K562 (cell line): Measurements from ENCODE around the gene TADA1.

Experiments
- FOXJ3 ChIP-seq: sonication (generic); formaldehyde crosslinking; IDR thresholded peaks from 2 replicates; pipeline ENCODE4 v1.4.0; 2020; ENCODE audit warnings: mild to moderate bottlenecking, missing genetic modification reagents
- NFYB ChIP-seq: IDR thresholded peaks from 2 replicates; pipeline ENCODE4 v1.6.1; 2011; ENCODE audit warnings: mild to moderate bottlenecking, moderate library complexity; ENCODE audit not compliant: insufficient read length; ENCODE audit errors: extremely low read depth
- PML ChIP-seq: IDR thresholded peaks from 2 replicates; pipeline ENCODE4 v1.6.1; 2012; ENCODE audit warnings: low read length, inconsistent platforms
- POLR2A ChIP-seq: fragments of 450-650 bp; conservative IDR thresholded peaks from 2 replicates; pipeline ENCODE4 v1.6.1; 2016
- SMARCE1 ChIP-seq: fragments of 450-650 bp; IDR thresholded peaks from 2 replicates; pipeline ENCODE4 v1.7.1; 2016; ENCODE audit warnings: mild to moderate bottlenecking
- ZBTB17 ChIP-seq: fragments of 450-650 bp; formaldehyde crosslinking; IDR thresholded peaks from 2 replicates; pipeline ENCODE4 v1.4.0; 2020; ENCODE audit warnings: mild to moderate bottlenecking
- ZKSCAN8 ChIP-seq: fragments of 200-800 bp; sonication (Bioruptor generic); IDR thresholded peaks from 2 replicates; pipeline ENCODE4 v1.6.1; 2016; ENCODE audit warnings: missing genetic modification characterization, missing compliant biosample characterization
- TF ChIP-seq, protein P1 (sequence below), 2 experiments: fragments of 450-650 bp; formaldehyde crosslinking in 1 of 2; IDR thresholded peaks; 2 replicates each; pipeline versions ENCODE4 v1.4.0 to v1.6.1; 2014 to 2020; ENCODE audit warnings: mild to moderate bottlenecking in 2 of 2, borderline replicate concordance in 1 of 2, low read depth in 1 of 2
- TF ChIP-seq, protein P2 (sequence below): IDR thresholded peaks from 2 replicates; pipeline ENCODE4 v1.6.1; 2012; ENCODE audit warnings: low read depth, low read length, improper control_type of control experiment, borderline replicate concordance
- TF ChIP-seq, protein P3 (sequence below): sonication (generic); formaldehyde crosslinking; IDR thresholded peaks from 2 replicates; pipeline ENCODE4 v1.5.0; 2020; ENCODE audit warnings: missing genetic modification reagents

DNA sequence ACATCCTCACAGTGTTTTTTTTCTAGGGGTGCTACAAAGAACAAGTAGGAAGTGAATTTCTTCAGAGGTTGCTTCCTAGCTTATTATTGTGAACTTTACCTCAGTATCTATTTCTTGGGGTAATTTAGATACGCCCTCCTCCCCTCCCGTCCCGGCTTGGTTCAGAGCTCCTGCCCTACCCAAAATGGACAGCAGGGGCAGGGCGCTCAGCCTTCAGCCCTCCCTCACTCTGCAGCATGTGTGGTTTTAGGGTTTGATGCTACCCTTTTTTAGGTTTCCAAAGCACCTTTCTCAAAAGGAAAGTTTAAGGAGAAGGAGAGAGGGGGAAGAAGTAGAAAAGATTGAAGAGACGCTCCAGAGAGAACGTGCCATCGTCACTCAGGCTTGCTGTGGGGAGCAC, 53.7 kb downstream of the TADA1 start:
- TF ChIP-seq, protein P1, sequence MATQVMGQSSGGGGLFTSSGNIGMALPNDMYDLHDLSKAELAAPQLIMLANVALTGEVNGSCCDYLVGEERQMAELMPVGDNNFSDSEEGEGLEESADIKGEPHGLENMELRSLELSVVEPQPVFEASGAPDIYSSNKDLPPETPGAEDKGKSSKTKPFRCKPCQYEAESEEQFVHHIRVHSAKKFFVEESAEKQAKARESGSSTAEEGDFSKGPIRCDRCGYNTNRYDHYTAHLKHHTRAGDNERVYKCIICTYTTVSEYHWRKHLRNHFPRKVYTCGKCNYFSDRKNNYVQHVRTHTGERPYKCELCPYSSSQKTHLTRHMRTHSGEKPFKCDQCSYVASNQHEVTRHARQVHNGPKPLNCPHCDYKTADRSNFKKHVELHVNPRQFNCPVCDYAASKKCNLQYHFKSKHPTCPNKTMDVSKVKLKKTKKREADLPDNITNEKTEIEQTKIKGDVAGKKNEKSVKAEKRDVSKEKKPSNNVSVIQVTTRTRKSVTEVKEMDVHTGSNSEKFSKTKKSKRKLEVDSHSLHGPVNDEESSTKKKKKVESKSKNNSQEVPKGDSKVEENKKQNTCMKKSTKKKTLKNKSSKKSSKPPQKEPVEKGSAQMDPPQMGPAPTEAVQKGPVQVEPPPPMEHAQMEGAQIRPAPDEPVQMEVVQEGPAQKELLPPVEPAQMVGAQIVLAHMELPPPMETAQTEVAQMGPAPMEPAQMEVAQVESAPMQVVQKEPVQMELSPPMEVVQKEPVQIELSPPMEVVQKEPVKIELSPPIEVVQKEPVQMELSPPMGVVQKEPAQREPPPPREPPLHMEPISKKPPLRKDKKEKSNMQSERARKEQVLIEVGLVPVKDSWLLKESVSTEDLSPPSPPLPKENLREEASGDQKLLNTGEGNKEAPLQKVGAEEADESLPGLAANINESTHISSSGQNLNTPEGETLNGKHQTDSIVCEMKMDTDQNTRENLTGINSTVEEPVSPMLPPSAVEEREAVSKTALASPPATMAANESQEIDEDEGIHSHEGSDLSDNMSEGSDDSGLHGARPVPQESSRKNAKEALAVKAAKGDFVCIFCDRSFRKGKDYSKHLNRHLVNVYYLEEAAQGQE (IDR thresholded peaks at IDR 0.05; ENCODE audit: borderline replicate concordance) = no peak
- TF ChIP-seq, protein P1 (CRISPR knock-in tag; IDR thresholded peaks at IDR 0.05; ENCODE audit: low read depth) = no peak
- TF ChIP-seq, protein P2, sequence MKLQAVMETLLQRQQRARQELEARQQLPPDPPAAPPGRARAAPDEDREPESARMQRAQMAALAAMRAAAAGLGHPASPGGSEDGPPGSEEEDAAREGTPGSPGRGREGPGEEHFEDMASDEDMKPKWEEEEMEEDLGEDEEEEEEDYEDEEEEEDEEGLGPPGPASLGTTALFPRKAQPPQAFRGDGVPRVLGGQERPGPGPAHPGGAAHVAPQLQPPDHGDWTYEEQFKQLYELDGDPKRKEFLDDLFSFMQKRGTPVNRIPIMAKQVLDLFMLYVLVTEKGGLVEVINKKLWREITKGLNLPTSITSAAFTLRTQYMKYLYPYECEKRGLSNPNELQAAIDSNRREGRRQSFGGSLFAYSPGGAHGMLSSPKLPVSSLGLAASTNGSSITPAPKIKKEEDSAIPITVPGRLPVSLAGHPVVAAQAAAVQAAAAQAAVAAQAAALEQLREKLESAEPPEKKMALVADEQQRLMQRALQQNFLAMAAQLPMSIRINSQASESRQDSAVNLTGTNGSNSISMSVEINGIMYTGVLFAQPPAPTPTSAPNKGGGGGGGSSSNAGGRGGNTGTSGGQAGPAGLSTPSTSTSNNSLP = no peak
- TF ChIP-seq ZKSCAN8 = no peak
- no peak for TF ChIP-seq ZBTB17 (CRISPR knock-in tag)
- no peak for TF ChIP-seq NFYB
- no peak for TF ChIP-seq POLR2A
- TF ChIP-seq SMARCE1 = no peak
- TF ChIP-seq FOXJ3 = no peak
- TF ChIP-seq PML = no peak
- TF ChIP-seq, protein P3, sequence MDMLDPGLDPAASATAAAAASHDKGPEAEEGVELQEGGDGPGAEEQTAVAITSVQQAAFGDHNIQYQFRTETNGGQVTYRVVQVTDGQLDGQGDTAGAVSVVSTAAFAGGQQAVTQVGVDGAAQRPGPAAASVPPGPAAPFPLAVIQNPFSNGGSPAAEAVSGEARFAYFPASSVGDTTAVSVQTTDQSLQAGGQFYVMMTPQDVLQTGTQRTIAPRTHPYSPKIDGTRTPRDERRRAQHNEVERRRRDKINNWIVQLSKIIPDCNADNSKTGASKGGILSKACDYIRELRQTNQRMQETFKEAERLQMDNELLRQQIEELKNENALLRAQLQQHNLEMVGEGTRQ = no peak
